OCI-LY3 (cell line): Measurements from ENCODE around the gene ATOH8.

Experiments used
- H2AFZ ChIP-seq: fragments of 200-600, 300-600 bp; shearing (Covaris generic); 2 replicates; pipeline ENCODE4 v1.6.0; 2014; ENCODE audit warnings: antibody characterized with exemption, low read depth, low read length
- H3K27ac ChIP-seq: fragments of 200-600, 300-600 bp; sonication (generic); 2 replicates; pipeline ENCODE4 v1.5.1; 2014; ENCODE audit warnings: mild to moderate bottlenecking, low read length, moderate library complexity, mixed read lengths
- H3K27me3 ChIP-seq: fragments of 200-600, 300-600 bp; sonication (generic); 2 replicates; pipeline ENCODE4 v1.6.1; 2014; ENCODE audit warnings: low read depth, low read length, mixed read lengths
- H3K36me3 ChIP-seq: fragments of 200-600, 300-600 bp; sonication (generic); replicated peaks from 2 replicates; pipeline ENCODE3; 2014; ENCODE audit warnings: low read depth, low read length, mixed read lengths
- H3K4me1 ChIP-seq: fragments of 300-600, 200-600 bp; sonication (generic); 2 replicates; pipeline ENCODE4 v1.6.1; 2014; ENCODE audit warnings: low read length, mixed read lengths
- H3K4me2 ChIP-seq: fragments of 200-600, 300-600 bp; sonication (generic); 2 replicates; pipeline ENCODE4 v1.6.1; 2014; ENCODE audit warnings: low read length, mixed read lengths
- H3K4me3 ChIP-seq: fragments of 300-600, 200-600 bp; sonication (generic); 2 replicates; pipeline ENCODE4 v1.5.1; 2014; ENCODE audit warnings: antibody characterized with exemption, mild to moderate bottlenecking, low read length, moderate library complexity
- H3K79me2 ChIP-seq: fragments of 300-600, 200-600 bp; shearing (Covaris generic); 2 replicates; pipeline ENCODE4 v1.6.1; 2014; ENCODE audit warnings: mild to moderate bottlenecking, low read length, mixed read lengths
- H3K9ac ChIP-seq: fragments of 300-600, 200-600 bp; shearing (Covaris generic); 2 replicates; pipeline ENCODE4 v1.6.0; 2014; ENCODE audit warnings: mild to moderate bottlenecking, low read length, moderate library complexity
- H3K9me3 ChIP-seq: fragments of 200-600, 300-600 bp; shearing (Covaris generic); 2 replicates; pipeline ENCODE4 v1.6.1; 2014; ENCODE audit warnings: low read length, mixed read lengths; ENCODE audit not compliant: insufficient read depth
- H4K20me1 ChIP-seq: fragments of 200-600, 300-600 bp; sonication (generic); 2 replicates; pipeline ENCODE4 v1.6.1; 2016; ENCODE audit warnings: low read length, mixed read lengths; ENCODE audit not compliant: insufficient read depth
- EZH2phosphoT487 ChIP-seq: fragments of 200-600 bp; shearing (Covaris generic); IDR thresholded peaks from 2 replicates; pipeline ENCODE4 v1.6.1; 2018; ENCODE audit warnings: antibody characterized with exemption, mixed run types, low read depth
- TF ChIP-seq, protein P1 (sequence below): fragments of 200-600, 300-600 bp; sonication (generic); IDR thresholded peaks from 2 replicates; pipeline ENCODE4 v1.5.1; 2014; ENCODE audit warnings: antibody characterized with exemption, low read length, low read depth

The ATOH8 gene

DNA sequence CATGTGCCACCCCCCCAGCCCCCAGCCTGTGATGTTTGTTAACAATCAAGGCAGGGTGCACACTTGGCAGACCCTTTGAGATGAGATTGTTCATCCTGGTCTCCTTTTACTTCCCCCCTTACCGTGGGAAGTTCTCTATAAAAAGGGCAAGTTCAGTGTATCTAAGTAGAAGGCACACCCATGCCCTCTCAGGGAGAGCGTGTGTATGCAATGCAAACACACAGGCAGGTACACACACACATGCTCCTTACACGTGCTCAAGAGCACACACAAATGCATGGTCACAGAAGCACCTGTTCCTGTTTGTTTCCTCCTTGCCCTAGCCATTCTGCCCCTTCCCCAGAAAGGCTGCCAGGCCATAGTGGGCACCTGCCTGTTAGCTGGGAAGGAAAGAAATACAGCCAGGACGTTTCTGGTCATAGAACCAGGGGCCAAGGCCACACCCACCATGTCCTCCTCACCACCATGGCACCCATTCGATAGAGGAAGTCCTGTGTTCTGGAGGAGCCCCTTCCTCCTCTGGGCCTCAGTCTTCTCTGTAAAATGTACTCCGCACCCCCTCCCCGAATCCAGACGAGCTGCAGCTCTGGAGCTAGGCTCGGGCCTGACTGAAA, 3.1 kb downstream of the ATOH8 start:
- peaks cover 9% of the 10 kb centered on the region; the same call in 1 of the 2 replicates for H3K27me3 ChIP-seq
- no peak overlapping the region for H2AFZ ChIP-seq

DNA sequence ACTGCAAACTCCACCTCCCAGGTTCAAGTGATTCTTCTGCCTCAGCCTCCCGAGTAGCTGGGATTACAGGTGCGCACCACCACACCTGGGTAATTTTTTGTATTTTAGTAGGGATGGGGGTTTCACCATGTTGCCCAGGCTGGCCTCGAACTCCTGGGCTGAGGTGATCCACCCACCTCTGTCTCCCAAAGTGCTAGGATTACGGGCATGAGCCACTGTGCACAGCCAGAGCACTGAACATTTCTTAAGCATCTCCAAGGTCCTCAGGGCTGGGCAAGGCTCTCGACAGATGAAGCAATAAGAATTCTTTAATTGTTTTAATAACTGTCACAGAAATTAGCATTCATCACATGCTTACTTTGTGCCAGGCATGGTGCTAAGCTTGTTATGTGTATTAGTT, 4.1 kb downstream of the ATOH8 start:
- peaks cover 3% of the 10 kb centered on the region; the same call in 1 of the 2 replicates for H3K27me3 ChIP-seq
- TF ChIP-seq, protein P1, sequence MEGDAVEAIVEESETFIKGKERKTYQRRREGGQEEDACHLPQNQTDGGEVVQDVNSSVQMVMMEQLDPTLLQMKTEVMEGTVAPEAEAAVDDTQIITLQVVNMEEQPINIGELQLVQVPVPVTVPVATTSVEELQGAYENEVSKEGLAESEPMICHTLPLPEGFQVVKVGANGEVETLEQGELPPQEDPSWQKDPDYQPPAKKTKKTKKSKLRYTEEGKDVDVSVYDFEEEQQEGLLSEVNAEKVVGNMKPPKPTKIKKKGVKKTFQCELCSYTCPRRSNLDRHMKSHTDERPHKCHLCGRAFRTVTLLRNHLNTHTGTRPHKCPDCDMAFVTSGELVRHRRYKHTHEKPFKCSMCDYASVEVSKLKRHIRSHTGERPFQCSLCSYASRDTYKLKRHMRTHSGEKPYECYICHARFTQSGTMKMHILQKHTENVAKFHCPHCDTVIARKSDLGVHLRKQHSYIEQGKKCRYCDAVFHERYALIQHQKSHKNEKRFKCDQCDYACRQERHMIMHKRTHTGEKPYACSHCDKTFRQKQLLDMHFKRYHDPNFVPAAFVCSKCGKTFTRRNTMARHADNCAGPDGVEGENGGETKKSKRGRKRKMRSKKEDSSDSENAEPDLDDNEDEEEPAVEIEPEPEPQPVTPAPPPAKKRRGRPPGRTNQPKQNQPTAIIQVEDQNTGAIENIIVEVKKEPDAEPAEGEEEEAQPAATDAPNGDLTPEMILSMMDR, result no peak
- TF ChIP-seq EZH2phosphoT487, result no peak
- H3K79me2 ChIP-seq, result no peaks in the 10 kb centered on the region
- H3K36me3 ChIP-seq, result no peaks in the 10 kb centered on the region
- no peaks in the 10 kb centered on the region for H3K9me3 ChIP-seq
- H3K4me3 ChIP-seq, result no peak overlapping the region
- H4K20me1 ChIP-seq, result no peaks in the 10 kb centered on the region
- H2AFZ ChIP-seq, result no peak overlapping the region
- no peak overlapping the region for H3K9ac ChIP-seq
- no peak overlapping the region for H3K27ac ChIP-seq
- no peaks in the 10 kb centered on the region; the same call in 1 of the 2 replicates for H3K4me1 ChIP-seq
- no peak overlapping the region for H3K4me2 ChIP-seq

More for the DNA sequence above, 3.1 kb downstream of the ATOH8 start:
- Histone ChIP-seq H3K4me3 (no peak overlapping the region), H3K9ac (no peak overlapping the region), H3K4me1 (no peaks in the 10 kb centered on the region; the same call in 1 of the 2 replicates), H3K79me2 (no peaks in the 10 kb centered on the region), H4K20me1 (no peaks in the 10 kb centered on the region; the same call in 1 of the 2 replicates), H3K27ac (no peak overlapping the region), H3K36me3 (no peaks in the 10 kb centered on the region), H3K9me3 (no peaks in the 10 kb centered on the region), H3K4me2 (no peak overlapping the region)
- no peak for TF ChIP-seq EZH2phosphoT487
- TF ChIP-seq, protein P1, result no peak

DNA sequence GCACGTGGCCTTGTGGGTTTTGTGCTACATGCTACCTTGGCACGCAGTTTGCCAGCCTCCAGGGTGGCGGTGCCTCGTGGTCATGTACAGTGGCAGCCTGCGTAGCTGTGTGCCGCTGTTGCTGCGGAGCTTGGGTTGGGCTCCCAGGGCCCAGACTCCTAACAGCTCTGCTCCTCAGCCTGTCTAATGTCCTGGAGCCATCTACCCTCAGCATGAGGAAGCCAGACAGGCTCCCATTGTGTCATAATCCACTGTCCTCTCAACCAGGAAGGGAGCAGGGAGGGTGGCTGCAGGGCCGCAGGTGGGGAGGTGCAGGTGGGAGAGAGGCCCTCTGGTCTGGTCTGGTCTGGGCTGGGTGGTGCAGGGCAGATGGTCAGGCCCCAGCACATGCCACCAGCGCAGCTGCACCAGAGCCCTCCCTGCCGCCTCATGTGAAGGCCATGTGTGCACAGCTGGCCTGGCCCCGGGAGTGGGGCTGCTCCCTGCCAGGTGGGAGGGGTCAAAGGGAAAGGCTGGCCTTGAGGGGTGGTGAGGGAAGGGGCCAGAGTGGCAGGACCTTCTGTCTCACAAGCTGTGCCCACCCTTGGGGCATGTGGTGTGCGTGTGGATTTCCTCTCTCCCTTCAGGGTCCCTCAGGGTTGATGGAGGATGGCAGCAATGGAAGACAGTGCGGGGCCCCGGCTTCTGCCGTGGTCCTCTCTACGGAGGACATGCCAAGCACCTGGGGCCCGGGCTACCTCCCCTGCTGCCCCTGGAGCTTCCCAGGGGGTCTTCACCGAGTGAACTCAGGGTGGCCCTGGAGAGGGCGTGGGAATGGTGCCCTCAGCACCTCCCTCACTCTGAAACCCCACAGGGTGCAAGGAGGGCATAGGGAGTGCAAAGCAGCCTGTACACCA, 4.8 kb downstream of the ATOH8 start:
- no peak overlapping the region for H2AFZ ChIP-seq
- no peak overlapping the region for H3K27ac ChIP-seq
- H3K4me1 ChIP-seq, result no peaks in the 10 kb centered on the region; the same call in 1 of the 2 replicates
- no peak overlapping the region for H3K9ac ChIP-seq
- H3K4me2 ChIP-seq, result no peak overlapping the region
- H3K27me3 ChIP-seq, result peaks cover 3% of the 10 kb centered on the region; the same call in 1 of the 2 replicates
- no peaks in the 10 kb centered on the region for H4K20me1 ChIP-seq
- H3K79me2 ChIP-seq, result no peaks in the 10 kb centered on the region
- no peaks in the 10 kb centered on the region for H3K9me3 ChIP-seq
- no peak for TF ChIP-seq EZH2phosphoT487
- TF ChIP-seq, protein P1, result no peak
- no peak overlapping the region for H3K4me3 ChIP-seq
- H3K36me3 ChIP-seq, result no peaks in the 10 kb centered on the region

DNA sequence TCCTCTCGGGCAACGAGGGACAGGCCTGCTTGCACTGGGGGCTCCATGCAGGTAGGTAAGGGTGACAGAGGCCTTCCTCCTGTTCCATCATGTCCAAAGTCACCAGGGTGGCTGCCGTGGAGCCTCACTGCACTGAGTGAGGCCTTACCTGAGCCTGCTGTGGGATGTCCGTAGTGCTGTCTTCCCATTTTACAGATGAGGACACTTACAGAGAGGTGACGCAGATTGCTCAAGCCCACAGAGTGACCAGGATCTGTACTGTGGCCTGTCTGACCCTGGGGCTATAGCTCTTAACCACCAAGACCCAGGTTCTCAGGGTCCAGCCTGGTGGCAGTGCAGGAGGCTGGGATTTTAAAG, 5.4 kb downstream of the ATOH8 start:
- Histone ChIP-seq H3K4me3 (no peak overlapping the region), H3K9me3 (no peaks in the 10 kb centered on the region), H4K20me1 (no peaks in the 10 kb centered on the region), H3K4me2 (no peak overlapping the region), H2AFZ (no peak overlapping the region), H3K79me2 (no peaks in the 10 kb centered on the region), H3K9ac (no peak overlapping the region), H3K27me3 (peaks cover 3% of the 10 kb centered on the region; the same call in 1 of the 2 replicates), H3K27ac (no peak overlapping the region), H3K36me3 (no peaks in the 10 kb centered on the region), H3K4me1 (no peaks in the 10 kb centered on the region; the same call in 1 of the 2 replicates)
- TF ChIP-seq, protein P1, result no peak
- no peak for TF ChIP-seq EZH2phosphoT487
